H1 (cell line): ENCODE measurements around the gene ARAP2.

Experiments
- CBX5 ChIP-seq: fragments of 300-800, 300-1000 bp; sonication (generic); IDR thresholded peaks from 2 replicates; pipeline ENCODE4 v1.7.1; 2016; ENCODE audit warnings: antibody characterized with exemption, low read length, low read depth
- EZH2 ChIP-seq: fragments of 200-600 bp; sonication (generic); IDR thresholded peaks from 2 replicates; pipeline ENCODE4 v1.7.1; 2012; ENCODE audit warnings: low read depth, mild to moderate bottlenecking, moderate library complexity, low read length, inconsistent platforms; ENCODE audit not compliant: severe bottlenecking
- SP1 ChIP-seq: IDR thresholded peaks from 2 replicates; pipeline ENCODE4 v1.6.1; 2011; ENCODE audit warnings: low read depth, low read length
- TF ChIP-seq, protein P1 (sequence below), 3 experiments: IDR thresholded peaks; 1 replicate in 2 of 3; 2 replicates in 1 of 3; pipeline versions ENCODE4 v1.5.1 to v1.6.1; 2011; ENCODE audit warnings: low read length in 3 of 3, mild to moderate bottlenecking in 3 of 3, inconsistent platforms in 2 of 3, low read depth in 1 of 3, moderate library complexity in 1 of 3; ENCODE audit not compliant: insufficient read depth in 1 of 3; ENCODE audit errors: control extremely low read depth in 1 of 3
- TF ChIP-seq, protein P2 (sequence below): IDR thresholded peaks from 2 replicates; pipeline ENCODE4 v1.6.1; 2012; ENCODE audit warnings: low read length, inconsistent platforms

DNA sequence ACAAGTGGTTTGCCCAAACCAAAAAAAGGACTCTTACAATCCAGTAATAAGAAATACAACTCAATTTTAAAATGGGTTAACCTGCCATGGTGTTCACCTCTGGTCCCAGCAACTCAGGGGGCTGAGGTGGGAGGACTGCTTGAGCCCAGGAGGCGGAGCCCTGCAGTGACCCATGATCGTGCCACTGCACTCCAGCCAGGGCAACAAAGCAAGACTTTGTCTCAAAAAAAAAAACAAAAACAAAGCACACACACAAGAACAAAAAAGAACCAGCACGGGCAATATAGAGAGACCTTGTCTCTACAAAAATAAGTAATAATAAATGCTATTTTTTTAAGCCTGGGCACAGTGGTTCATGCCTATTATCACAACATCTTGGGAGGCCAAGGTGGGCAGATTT is 28.7 kb downstream of the ARAP2 start:
- TF ChIP-seq, protein P1, sequence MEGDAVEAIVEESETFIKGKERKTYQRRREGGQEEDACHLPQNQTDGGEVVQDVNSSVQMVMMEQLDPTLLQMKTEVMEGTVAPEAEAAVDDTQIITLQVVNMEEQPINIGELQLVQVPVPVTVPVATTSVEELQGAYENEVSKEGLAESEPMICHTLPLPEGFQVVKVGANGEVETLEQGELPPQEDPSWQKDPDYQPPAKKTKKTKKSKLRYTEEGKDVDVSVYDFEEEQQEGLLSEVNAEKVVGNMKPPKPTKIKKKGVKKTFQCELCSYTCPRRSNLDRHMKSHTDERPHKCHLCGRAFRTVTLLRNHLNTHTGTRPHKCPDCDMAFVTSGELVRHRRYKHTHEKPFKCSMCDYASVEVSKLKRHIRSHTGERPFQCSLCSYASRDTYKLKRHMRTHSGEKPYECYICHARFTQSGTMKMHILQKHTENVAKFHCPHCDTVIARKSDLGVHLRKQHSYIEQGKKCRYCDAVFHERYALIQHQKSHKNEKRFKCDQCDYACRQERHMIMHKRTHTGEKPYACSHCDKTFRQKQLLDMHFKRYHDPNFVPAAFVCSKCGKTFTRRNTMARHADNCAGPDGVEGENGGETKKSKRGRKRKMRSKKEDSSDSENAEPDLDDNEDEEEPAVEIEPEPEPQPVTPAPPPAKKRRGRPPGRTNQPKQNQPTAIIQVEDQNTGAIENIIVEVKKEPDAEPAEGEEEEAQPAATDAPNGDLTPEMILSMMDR (IDR thresholded peaks at IDR 0.05; ENCODE audit: control extremely low read depth in 1 of 3, insufficient read depth in 1 of 3, low read depth in 1 of 3, low read length in 3 of 3) = no peak
- TF ChIP-seq EZH2 (no peak), SP1 (no peak), CBX5 (no peak)
- TF ChIP-seq, protein P2, sequence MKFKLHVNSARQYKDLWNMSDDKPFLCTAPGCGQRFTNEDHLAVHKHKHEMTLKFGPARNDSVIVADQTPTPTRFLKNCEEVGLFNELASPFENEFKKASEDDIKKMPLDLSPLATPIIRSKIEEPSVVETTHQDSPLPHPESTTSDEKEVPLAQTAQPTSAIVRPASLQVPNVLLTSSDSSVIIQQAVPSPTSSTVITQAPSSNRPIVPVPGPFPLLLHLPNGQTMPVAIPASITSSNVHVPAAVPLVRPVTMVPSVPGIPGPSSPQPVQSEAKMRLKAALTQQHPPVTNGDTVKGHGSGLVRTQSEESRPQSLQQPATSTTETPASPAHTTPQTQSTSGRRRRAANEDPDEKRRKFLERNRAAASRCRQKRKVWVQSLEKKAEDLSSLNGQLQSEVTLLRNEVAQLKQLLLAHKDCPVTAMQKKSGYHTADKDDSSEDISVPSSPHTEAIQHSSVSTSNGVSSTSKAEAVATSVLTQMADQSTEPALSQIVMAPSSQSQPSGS = no peak
